Hepatocyte (in vitro differentiated cells): Measurements from ENCODE around the gene ATP1A3. TPM values are rescaled to one million over a fixed set of nuclear protein-coding genes. Genes with fewer than 3 reads are reported as not detected.

Experiments
- DNase-seq: peaks from one replicate; pipeline ENCODE4 v3.0.0-alpha.2; 2016; ENCODE audit warnings: low spot score
- H2AFZ ChIP-seq: fragments of 200-600 bp; sonication (generic); 2 replicates; pipeline ENCODE4 v1.6.0; 2016; ENCODE audit warnings: antibody characterized with exemption, mild to moderate bottlenecking
- H3K27ac ChIP-seq: fragments of 200-600 bp; sonication (generic); 2 replicates; pipeline ENCODE4 v1.5.1; 2016; ENCODE audit warnings: mild to moderate bottlenecking
- H3K27me3 ChIP-seq: fragments of 200-600 bp; sonication (generic); 2 replicates; pipeline ENCODE4 v1.6.1; 2016
- H3K36me3 ChIP-seq: fragments of 200-600 bp; sonication (generic); replicated peaks from 2 replicates; pipeline ENCODE4 v1.5.1; 2016; ENCODE audit warnings: low read depth; ENCODE audit not compliant: insufficient read depth
- H3K4me1 ChIP-seq: fragments of 200-600 bp; sonication (generic); 2 replicates; pipeline ENCODE4 v1.5.1; 2016; ENCODE audit warnings: mild to moderate bottlenecking, moderate library complexity; ENCODE audit not compliant: insufficient read depth
- H3K4me2 ChIP-seq: fragments of 200-600 bp; sonication (generic); 2 replicates; pipeline ENCODE4 v1.6.0; 2016
- H3K4me3 ChIP-seq: fragments of 200-600 bp; sonication (generic); 2 replicates; pipeline ENCODE4 v1.5.1; 2016; ENCODE audit warnings: mild to moderate bottlenecking
- H3K79me2 ChIP-seq: fragments of 200-600 bp; sonication (generic); 2 replicates; pipeline ENCODE4 v1.6.0; 2017; ENCODE audit warnings: mild to moderate bottlenecking
- H3K9me2 ChIP-seq: fragments of 200-600 bp; sonication (generic); replicated peaks from 2 replicates; pipeline ENCODE4 v1.6.0; 2017; ENCODE audit warnings: mild to moderate bottlenecking; ENCODE audit not compliant: insufficient read depth
- H3K9me3 ChIP-seq: fragments of 200-600 bp; sonication (generic); 2 replicates; pipeline ENCODE4 v1.5.1; 2016; ENCODE audit warnings: low read depth, mild to moderate bottlenecking
- H4K20me1 ChIP-seq: fragments of 200-600 bp; sonication (generic); 2 replicates; pipeline ENCODE4 v1.6.0; 2016; ENCODE audit warnings: mild to moderate bottlenecking; ENCODE audit not compliant: insufficient read depth, poor library complexity, severe bottlenecking
- EZH2 ChIP-seq: fragments of 200-600 bp; sonication (generic); IDR thresholded peaks from 2 replicates; pipeline ENCODE4 v1.6.1; 2016; ENCODE audit warnings: antibody characterized with exemption, mild to moderate bottlenecking, borderline replicate concordance
- EZH2phosphoT487 ChIP-seq: fragments of 200-600 bp; sonication (generic); IDR thresholded peaks from one replicate; pipeline ENCODE4 v1.6.1; 2018; ENCODE audit warnings: antibody characterized with exemption, mild to moderate bottlenecking, low read depth, moderate library complexity; ENCODE audit not compliant: unreplicated experiment, severe bottlenecking
- WGBS: methylation state at CpG from one replicate; pipeline ENCODE4 v1.1.6; 2016; ENCODE audit warnings: low lambda C conversion rate; ENCODE audit errors: missing lambda C conversion rate; 5-methylcytosine and 5-hydroxymethylcytosine counted together
- polyA plus RNA-seq: library from polyadenylated mRNA; unstranded; fragments of >200 nt; fragmentation: Nextera tagmentation; extraction: Ambion mirVana; gene quantifications from 2 replicates; pipeline ENCODE4 v1.2.1, GENCODE V29; 2016
- total RNA-seq: library from RNA; depleted of rRNA; stranded (reverse); fragments of >200 nt; gene quantifications from 2 replicates; pipeline ENCODE4 v1.2.3, GENCODE V29; 2014
- TF ChIP-seq, protein P1 (sequence below): fragments of 200-600 bp; sonication (generic); IDR thresholded peaks from 2 replicates; pipeline ENCODE4 v1.5.1; 2016; ENCODE audit warnings: antibody characterized with exemption, mild to moderate bottlenecking; ENCODE audit not compliant: poor library complexity

ATP1A3 gene
- total and polyA plus RNA-seq, 2 experiments from 2014 or later = 0.03 to 0.82 TPM

DNA sequence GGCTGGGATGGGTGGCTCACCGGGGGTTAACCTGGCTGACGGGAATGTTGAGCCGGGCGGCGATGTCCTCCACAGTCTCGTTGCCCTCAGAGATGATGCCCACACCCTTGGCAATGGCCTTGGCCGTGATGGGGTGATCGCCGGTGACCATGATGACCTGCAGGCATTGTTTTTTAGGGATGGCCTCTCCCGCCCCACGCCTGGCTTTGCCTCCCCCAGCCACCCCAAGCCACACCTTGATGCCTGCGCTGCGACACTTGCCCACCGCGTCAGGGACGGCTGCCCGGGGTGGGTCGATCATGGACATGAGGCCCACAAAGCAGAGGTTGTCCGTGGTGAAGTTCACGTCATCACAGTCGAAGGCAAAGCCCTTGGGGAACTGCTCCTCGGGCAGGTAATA is 16.1 kb downstream of the ATP1A3 start:
- Histone ChIP-seq H3K79me2 (no peaks in the 10 kb centered on the region), H3K9me3 (no peaks in the 10 kb centered on the region), H2AFZ (no peak overlapping the region), H3K27me3 (no peaks in the 10 kb centered on the region), H4K20me1 (no peaks in the 10 kb centered on the region), H3K4me3 (no peak overlapping the region), H3K4me2 (no peak overlapping the region), H3K9me2 (no peaks in the 10 kb centered on the region), H3K4me1 (no peaks in the 10 kb centered on the region), H3K27ac (no peak overlapping the region), H3K36me3 (no peaks in the 10 kb centered on the region)
- TF ChIP-seq EZH2 (no peak), EZH2phosphoT487 (no peak)
- TF ChIP-seq, protein P1, sequence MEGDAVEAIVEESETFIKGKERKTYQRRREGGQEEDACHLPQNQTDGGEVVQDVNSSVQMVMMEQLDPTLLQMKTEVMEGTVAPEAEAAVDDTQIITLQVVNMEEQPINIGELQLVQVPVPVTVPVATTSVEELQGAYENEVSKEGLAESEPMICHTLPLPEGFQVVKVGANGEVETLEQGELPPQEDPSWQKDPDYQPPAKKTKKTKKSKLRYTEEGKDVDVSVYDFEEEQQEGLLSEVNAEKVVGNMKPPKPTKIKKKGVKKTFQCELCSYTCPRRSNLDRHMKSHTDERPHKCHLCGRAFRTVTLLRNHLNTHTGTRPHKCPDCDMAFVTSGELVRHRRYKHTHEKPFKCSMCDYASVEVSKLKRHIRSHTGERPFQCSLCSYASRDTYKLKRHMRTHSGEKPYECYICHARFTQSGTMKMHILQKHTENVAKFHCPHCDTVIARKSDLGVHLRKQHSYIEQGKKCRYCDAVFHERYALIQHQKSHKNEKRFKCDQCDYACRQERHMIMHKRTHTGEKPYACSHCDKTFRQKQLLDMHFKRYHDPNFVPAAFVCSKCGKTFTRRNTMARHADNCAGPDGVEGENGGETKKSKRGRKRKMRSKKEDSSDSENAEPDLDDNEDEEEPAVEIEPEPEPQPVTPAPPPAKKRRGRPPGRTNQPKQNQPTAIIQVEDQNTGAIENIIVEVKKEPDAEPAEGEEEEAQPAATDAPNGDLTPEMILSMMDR = no peak
- 94% methylated on average over 21 of the region's 22 CpGs for WGBS
- no peak for DNase-seq

DNA sequence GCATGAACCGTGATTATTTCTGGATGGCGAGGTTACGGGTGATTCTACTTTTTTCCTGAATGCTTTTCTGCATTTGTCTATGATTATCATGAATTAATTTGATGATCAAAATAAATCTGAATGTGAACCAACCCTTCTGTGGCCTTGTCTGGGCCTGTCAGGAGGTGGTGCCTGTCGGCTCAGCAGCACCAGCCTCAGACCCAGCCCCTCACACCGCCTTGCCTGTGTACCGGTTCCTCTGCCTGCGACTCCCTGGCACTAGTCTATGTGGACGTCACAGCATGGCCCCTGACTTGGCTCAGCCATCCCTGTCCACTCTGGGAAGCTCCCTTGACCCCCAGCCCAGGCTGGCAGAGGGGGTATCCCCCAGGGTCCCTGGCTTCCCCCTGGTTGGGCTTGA is 19.4 kb downstream of the ATP1A3 start:
- WGBS = 81% methylated on average over 8 of the region's 8 CpGs
- Histone ChIP-seq H3K79me2 (no peaks in the 10 kb centered on the region), H4K20me1 (no peaks in the 10 kb centered on the region), H3K27ac (no peak overlapping the region), H3K4me2 (no peak overlapping the region), H3K27me3 (no peaks in the 10 kb centered on the region), H3K36me3 (no peaks in the 10 kb centered on the region), H2AFZ (no peak overlapping the region), H3K9me3 (no peaks in the 10 kb centered on the region), H3K4me1 (no peaks in the 10 kb centered on the region), H3K9me2 (no peaks in the 10 kb centered on the region), H3K4me3 (no peak overlapping the region)
- TF ChIP-seq EZH2phosphoT487 (no peak), EZH2 (no peak)
- TF ChIP-seq, protein P1 = no peak
- no peak for DNase-seq

DNA sequence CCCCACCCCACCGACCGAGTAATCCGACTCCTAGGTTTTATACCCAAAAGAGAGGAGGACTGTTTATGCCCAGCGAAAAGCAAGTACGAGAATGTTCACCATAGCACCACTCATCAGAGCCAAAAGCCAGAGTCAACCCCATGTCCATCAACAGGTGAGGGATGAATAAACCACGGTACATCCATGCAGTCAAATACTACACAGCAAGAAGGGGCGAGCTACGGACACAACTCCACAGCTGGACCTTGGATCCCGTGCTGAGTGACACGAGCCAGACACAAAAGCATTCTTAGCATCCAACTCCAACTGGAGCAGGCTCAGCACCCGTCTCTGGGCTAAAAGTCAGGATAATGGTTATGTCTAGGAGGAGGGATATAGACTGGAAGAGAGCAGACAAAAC is 22.7 kb downstream of the ATP1A3 start:
- Histone ChIP-seq H2AFZ (no peak overlapping the region), H3K9me2 (no peaks in the 10 kb centered on the region), H3K27ac (no peak overlapping the region), H3K79me2 (no peaks in the 10 kb centered on the region), H3K36me3 (no peaks in the 10 kb centered on the region), H3K27me3 (no peaks in the 10 kb centered on the region), H4K20me1 (no peaks in the 10 kb centered on the region), H3K4me1 (no peaks in the 10 kb centered on the region), H3K4me2 (no peak overlapping the region), H3K4me3 (no peak overlapping the region), H3K9me3 (no peaks in the 10 kb centered on the region)
- 82% methylated on average over 11 of the region's 11 CpGs for WGBS
- TF ChIP-seq, protein P1 = no peak
- TF ChIP-seq EZH2 = no peak
- TF ChIP-seq EZH2phosphoT487 = no peak
- DNase-seq = no peak
